Natural killer cell (primary cell): ENCODE results near the gene VGLL4. TPM values are rescaled to one million over a fixed set of nuclear protein-coding genes. Genes with fewer than 3 reads are reported as not detected.

Experiments used
- ATAC-seq, 3 donors: fragments of 150-1000 bp in 2 of 3; fragments of 200-7000 bp in 1 of 3; cut with Tn5 transposase; 1 replicate in 1 of 3; 2 replicates in 2 of 3; pipeline ENCODE4 v1.10.0; 2021; ENCODE audit warnings: mild to moderate bottlenecking in 2 of 3, moderate library complexity in 2 of 3
- DNase-seq, 2 donors: peaks; one replicate each; pipeline versions ENCODE4 v3.0.0 to v3.0.0-alpha.2; 2013 to 2021; ENCODE audit warnings: mixed read lengths in 1 of 2
- H3K27ac ChIP-seq: one replicate; pipeline ENCODE4 v1.5.1; 2013; ENCODE audit warnings: mild to moderate bottlenecking, low read length
- H3K27me3 ChIP-seq: one replicate; pipeline ENCODE4 v1.6.1; 2013; ENCODE audit warnings: low read length; ENCODE audit not compliant: control insufficient read depth, insufficient read depth
- H3K36me3 ChIP-seq: one replicate; pipeline ENCODE4 v1.6.1; 2013; ENCODE audit warnings: low read length; ENCODE audit not compliant: control insufficient read depth, insufficient read depth
- H3K4me1 ChIP-seq: one replicate; pipeline ENCODE4 v1.6.1; 2013; ENCODE audit warnings: low read length; ENCODE audit not compliant: control insufficient read depth, insufficient read depth
- H3K4me3 ChIP-seq: one replicate; pipeline ENCODE4 v1.5.1; 2013; ENCODE audit warnings: low read length
- H3K9me3 ChIP-seq: one replicate; pipeline ENCODE4 v1.6.1; 2013; ENCODE audit warnings: low read length; ENCODE audit not compliant: control insufficient read depth, insufficient read depth
- H3K27ac Mint-ChIP-seq, 2 donors: one replicate each; pipeline ENCODE4 v1.8.0; 2022; ENCODE audit warnings: mild to moderate bottlenecking in 2 of 2, mixed read lengths in 2 of 2, moderate library complexity in 1 of 2
- H3K27me3 Mint-ChIP-seq, 2 donors: one replicate each; pipeline ENCODE4 v1.8.0; 2022; ENCODE audit warnings: low read depth in 2 of 2, mixed read lengths in 2 of 2
- H3K36me3 Mint-ChIP-seq: one replicate; pipeline ENCODE4 v1.8.0; 2022; ENCODE audit warnings: mixed read lengths
- H3K4me1 Mint-ChIP-seq, 2 donors: one replicate each; pipeline ENCODE4 v1.8.0; 2022; ENCODE audit warnings: mixed read lengths in 2 of 2
- H3K4me3 Mint-ChIP-seq: one replicate; pipeline ENCODE4 v1.8.0; 2022; ENCODE audit warnings: mild to moderate bottlenecking, moderate library complexity, mixed read lengths
- H3K9me3 Mint-ChIP-seq, 2 donors: one replicate each; pipeline ENCODE4 v1.8.0; 2022; ENCODE audit warnings: mixed read lengths in 2 of 2
- CTCF ChIP-seq: fragments of 200-600 bp; IDR thresholded peaks from one replicate; pipeline ENCODE4 v1.8.0; 2022; ENCODE audit warnings: antibody characterized with exemption
- WGBS: methylation state at CpG from one replicate; pipeline ENCODE4 v1.1.7; 2013; ENCODE audit warnings: missing lambda C conversion rate; ENCODE audit not compliant: insufficient coverage; 5-methylcytosine and 5-hydroxymethylcytosine counted together
- intact Hi-C: fragments of 100-400 bp; cut with micrococcal nuclease; formaldehyde crosslinking; loops from one replicate; pipeline ENCODE4 v1.14.2; 2022
- total RNA-seq, 4 donors: library from RNA; stranded (reverse); fragments of 120-200 nt in 1 of 4; gene quantifications; one replicate each; pipeline versions ENCODE4 v1.2.3 to v1.2.4, GENCODE V29; 2013 to 2022

VGLL4 gene
- total RNA-seq, 3 donors from 2014 or later (not counting 1 experiment from before 2014, with no cell fraction given): 29.5 to 42.8 (median 34.6) TPM

- H3K4me3 Mint-ChIP-seq: no peak overlapping the region
- H3K27me3 ChIP-seq: no peaks in the 10 kb centered on the region
- no peak for TF ChIP-seq CTCF
- 87% methylated on average over 2 of the region's 2 CpGs for WGBS
- DNase-seq (no peak), ATAC-seq (no peak)
- no peaks in the 10 kb centered on the region for H3K27me3 Mint-ChIP-seq
- peaks cover 68 to 79% of the 10 kb centered on the region in 2 donors for H3K4me1 Mint-ChIP-seq
- H3K4me1 ChIP-seq: peaks cover 9% of the 10 kb centered on the region
- no peaks in the 10 kb centered on the region for H3K9me3 ChIP-seq
- H3K36me3 Mint-ChIP-seq: no peaks in the 10 kb centered on the region
- intact Hi-C loops: no loop called here
- H3K27ac Mint-ChIP-seq: peak overlapping the region; percentile 13 to 73
- no peaks in the 10 kb centered on the region for H3K36me3 ChIP-seq
- no peak overlapping the region for H3K4me3 ChIP-seq
- H3K27ac ChIP-seq: no peak overlapping the region
- H3K9me3 Mint-ChIP-seq: no peaks in the 10 kb centered on the region
Measured at GRCh38 chr3:11632564-11632963, 11.2 kb downstream of the VGLL4 start.

DNA sequence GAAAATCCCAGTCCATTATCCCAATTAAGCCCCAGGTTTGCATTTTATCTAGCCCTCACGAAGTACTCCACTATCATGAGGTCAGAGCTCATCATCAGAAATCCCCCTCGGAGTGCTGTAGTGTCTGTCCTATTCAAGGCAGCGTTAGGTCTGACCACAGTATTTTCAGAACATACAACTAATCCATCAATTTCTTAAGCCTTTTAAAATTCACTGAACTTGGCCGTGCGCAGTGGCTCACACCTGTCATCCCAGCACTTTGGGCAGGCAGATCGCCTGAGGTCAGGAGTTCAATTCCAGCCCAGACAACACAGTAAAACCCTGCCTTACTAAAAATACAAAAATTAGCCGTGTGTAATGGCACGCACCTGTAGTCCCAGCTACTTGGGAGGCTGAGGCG lies 11.9 kb downstream of the VGLL4 start:
- H3K27me3 ChIP-seq: no peaks in the 10 kb centered on the region
- H3K9me3 ChIP-seq: no peaks in the 10 kb centered on the region
- Mint-ChIP-seq H3K4me1 (peaks cover 67 to 75% of the 10 kb centered on the region in 2 donors), H3K9me3 (no peaks in the 10 kb centered on the region), H3K27me3 (no peaks in the 10 kb centered on the region), H3K27ac (peak overlapping the region in 1 of 2 donors; percentile 59), H3K36me3 (no peaks in the 10 kb centered on the region), H3K4me3 (no peak overlapping the region)
- no peak overlapping the region for H3K4me3 ChIP-seq
- intact Hi-C loops: no loop called here
- ATAC-seq (no peak), DNase-seq (no peak)
- 91% methylated on average over 9 of the region's 9 CpGs for WGBS
- TF ChIP-seq CTCF: no peak
- no peak overlapping the region for H3K27ac ChIP-seq
- H3K4me1 ChIP-seq: peaks cover 9% of the 10 kb centered on the region
- no peaks in the 10 kb centered on the region for H3K36me3 ChIP-seq

GRCh38 chr3:11629716-11630115 lies 14.0 kb downstream of the VGLL4 start:
- intact Hi-C loops: no loop called here
- no peaks in the 10 kb centered on the region for H3K27me3 Mint-ChIP-seq
- DNase-seq (no peak), ATAC-seq (no peak)
- no peak for TF ChIP-seq CTCF
- no peak overlapping the region for H3K4me3 ChIP-seq
- H3K36me3 ChIP-seq: no peaks in the 10 kb centered on the region
- no peaks in the 10 kb centered on the region for H3K27me3 ChIP-seq
- H3K4me3 Mint-ChIP-seq: no peak overlapping the region
- no peak overlapping the region for H3K27ac Mint-ChIP-seq
- H3K4me1 ChIP-seq: peaks cover 10% of the 10 kb centered on the region
- H3K4me1 Mint-ChIP-seq: peaks cover 74 to 75% of the 10 kb centered on the region in 2 donors
- 66% methylated on average over 4 of the region's 5 CpGs for WGBS
- no peak overlapping the region for H3K27ac ChIP-seq
- H3K9me3 ChIP-seq: no peaks in the 10 kb centered on the region
- H3K9me3 Mint-ChIP-seq: no peaks in the 10 kb centered on the region
- H3K36me3 Mint-ChIP-seq: no peaks in the 10 kb centered on the region

DNA sequence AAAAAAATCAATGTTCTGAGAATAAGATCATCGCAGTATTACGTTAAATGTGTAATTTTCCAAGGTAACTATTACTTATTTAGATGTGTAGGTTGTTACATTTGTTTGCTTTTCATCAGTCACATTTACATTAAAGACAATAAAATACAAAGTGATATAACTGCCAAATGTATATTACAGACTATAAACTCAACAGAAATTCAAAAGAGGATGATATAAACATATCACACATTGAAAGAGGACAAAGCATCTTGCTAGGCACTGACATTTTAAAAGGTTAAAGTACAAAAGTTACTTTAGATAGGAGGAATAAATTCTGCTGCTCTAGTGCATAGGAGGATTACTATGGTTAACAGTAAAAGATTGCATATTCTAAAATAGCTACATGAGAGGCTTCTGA lies 16.1 kb downstream of the VGLL4 start:
- WGBS: no CpG with 5 or more reads among the region's 2 CpGs
- Mint-ChIP-seq H3K4me3 (no peak overlapping the region), H3K27ac (no peak overlapping the region), H3K36me3 (no peaks in the 10 kb centered on the region), H3K27me3 (no peaks in the 10 kb centered on the region), H3K4me1 (peaks cover 70 to 73% of the 10 kb centered on the region in 2 donors), H3K9me3 (no peaks in the 10 kb centered on the region)
- no peak for TF ChIP-seq CTCF
- DNase-seq: no peak
- H3K4me1 ChIP-seq: peaks cover 11% of the 10 kb centered on the region
- H3K4me3 ChIP-seq: no peak overlapping the region
- H3K36me3 ChIP-seq: no peaks in the 10 kb centered on the region
- no peak for ATAC-seq
- intact Hi-C loops: no loop called here
- H3K9me3 ChIP-seq: no peaks in the 10 kb centered on the region
- no peak overlapping the region for H3K27ac ChIP-seq
- H3K27me3 ChIP-seq: no peaks in the 10 kb centered on the region
